ENCODE data around the gene ATP8A2.

DNA sequence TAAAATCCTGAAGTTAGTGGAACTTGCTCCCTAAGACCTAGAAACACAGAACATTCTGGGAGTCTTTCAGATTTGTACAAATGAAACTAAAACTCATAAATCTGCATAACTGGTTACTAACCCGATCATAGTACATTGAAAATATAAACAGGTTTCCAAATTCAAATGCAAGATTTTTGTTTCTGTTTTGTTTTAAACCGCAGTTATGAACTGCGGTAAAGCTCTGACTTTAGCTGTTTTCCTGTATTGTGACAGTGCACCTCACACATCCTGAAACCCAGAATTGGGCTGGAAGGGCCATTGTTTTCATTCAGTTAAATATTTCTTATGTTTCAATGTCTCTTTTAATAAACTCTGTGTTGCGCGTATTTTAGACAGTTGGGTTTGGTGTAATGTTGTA lies 475.4 kb downstream of the ATP8A2 start:
- TF ChIP-seq, protein P1, sequence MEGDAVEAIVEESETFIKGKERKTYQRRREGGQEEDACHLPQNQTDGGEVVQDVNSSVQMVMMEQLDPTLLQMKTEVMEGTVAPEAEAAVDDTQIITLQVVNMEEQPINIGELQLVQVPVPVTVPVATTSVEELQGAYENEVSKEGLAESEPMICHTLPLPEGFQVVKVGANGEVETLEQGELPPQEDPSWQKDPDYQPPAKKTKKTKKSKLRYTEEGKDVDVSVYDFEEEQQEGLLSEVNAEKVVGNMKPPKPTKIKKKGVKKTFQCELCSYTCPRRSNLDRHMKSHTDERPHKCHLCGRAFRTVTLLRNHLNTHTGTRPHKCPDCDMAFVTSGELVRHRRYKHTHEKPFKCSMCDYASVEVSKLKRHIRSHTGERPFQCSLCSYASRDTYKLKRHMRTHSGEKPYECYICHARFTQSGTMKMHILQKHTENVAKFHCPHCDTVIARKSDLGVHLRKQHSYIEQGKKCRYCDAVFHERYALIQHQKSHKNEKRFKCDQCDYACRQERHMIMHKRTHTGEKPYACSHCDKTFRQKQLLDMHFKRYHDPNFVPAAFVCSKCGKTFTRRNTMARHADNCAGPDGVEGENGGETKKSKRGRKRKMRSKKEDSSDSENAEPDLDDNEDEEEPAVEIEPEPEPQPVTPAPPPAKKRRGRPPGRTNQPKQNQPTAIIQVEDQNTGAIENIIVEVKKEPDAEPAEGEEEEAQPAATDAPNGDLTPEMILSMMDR (IDR thresholded peaks at IDR 0.05) = no peak
- TF ChIP-seq ZFX (IDR thresholded peaks at IDR 0.05; ENCODE audit: borderline replicate concordance) = no peak

All from 22Rv1 (cell line).